Neuronal stem cell (in vitro differentiated cells): ENCODE results near the gene SIAH2.

Experiments used
- DNase-seq: peaks from one replicate; pipeline ENCODE4 v3.0.0-alpha.2; 2013; ENCODE audit warnings: low spot score
- H2AFZ ChIP-seq: one replicate; pipeline ENCODE4 v1.6.1; 2013; ENCODE audit warnings: mild to moderate bottlenecking, low read length, inconsistent platforms
- H2AK5ac ChIP-seq: 2 replicates; pipeline ENCODE4 v1.6.1; 2013; ENCODE audit warnings: low read depth, mild to moderate bottlenecking, inconsistent platforms, low read length, moderate library complexity, mixed read lengths
- H2BK120ac ChIP-seq: 2 replicates; pipeline ENCODE4 v1.6.1; 2013; ENCODE audit warnings: low read depth, mild to moderate bottlenecking, inconsistent platforms, low read length, moderate library complexity, mixed read lengths
- H2BK12ac ChIP-seq: one replicate; pipeline ENCODE4 v1.6.1; 2013; ENCODE audit warnings: low read length, inconsistent platforms
- H2BK15ac ChIP-seq: 2 replicates; pipeline ENCODE4 v1.6.1; 2013; ENCODE audit warnings: mild to moderate bottlenecking, low read length, inconsistent platforms, mixed read lengths
- H2BK5ac ChIP-seq: one replicate; pipeline ENCODE4 v1.6.1; 2013; ENCODE audit warnings: inconsistent platforms, mild to moderate bottlenecking, low read length, moderate library complexity
- H3K14ac ChIP-seq: one replicate; pipeline ENCODE4 v1.6.1; 2013; ENCODE audit warnings: low read length, inconsistent platforms
- H3K18ac ChIP-seq: 2 replicates; pipeline ENCODE4 v1.6.1; 2013; ENCODE audit warnings: low read length, inconsistent platforms
- H3K23ac ChIP-seq: 2 replicates; pipeline ENCODE4 v1.6.1; 2013; ENCODE audit warnings: low read depth, mild to moderate bottlenecking, mixed read lengths, low read length, inconsistent platforms; ENCODE audit not compliant: poor library complexity
- H3K27ac ChIP-seq: replicated peaks from 3 replicates; pipeline ENCODE4 v1.5.1; 2013; ENCODE audit warnings: low read length, inconsistent platforms
- H3K27me3 ChIP-seq, 3 experiments: 2 replicates each; pipeline ENCODE4 v1.6.1; 2013; ENCODE audit warnings: low read length in 3 of 3, mild to moderate bottlenecking in 2 of 3, inconsistent platforms in 1 of 3, low read depth in 1 of 3, mixed read lengths in 1 of 3, moderate library complexity in 1 of 3; ENCODE audit not compliant: control insufficient read depth in 3 of 3, insufficient read depth in 3 of 3
- H3K36me3 ChIP-seq, 2 donors: replicated peaks in 1 of 2; 2 replicates each; pipeline ENCODE4 v1.6.1; 2013; ENCODE audit warnings: low read length in 2 of 2; ENCODE audit not compliant: control insufficient read depth in 2 of 2, insufficient read depth in 2 of 2
- H3K4ac ChIP-seq: 2 replicates; pipeline ENCODE4 v1.6.1; 2013; ENCODE audit warnings: inconsistent platforms, mild to moderate bottlenecking, low read length, moderate library complexity
- H3K4me1 ChIP-seq, 2 donors: 1 replicate in 1 of 2; 2 replicates in 1 of 2; pipeline ENCODE4 v1.6.1; 2013; ENCODE audit warnings: low read length in 2 of 2, low read depth in 1 of 2; ENCODE audit not compliant: control insufficient read depth in 2 of 2, insufficient read depth in 1 of 2
- H3K4me2 ChIP-seq: one replicate; pipeline ENCODE4 v1.6.1; 2013; ENCODE audit warnings: mild to moderate bottlenecking, low read length, inconsistent platforms; ENCODE audit not compliant: insufficient read depth, poor library complexity, severe bottlenecking
- H3K4me3 ChIP-seq, 2 donors: 2 replicates each; pipeline ENCODE4 v1.5.1; 2013; ENCODE audit warnings: low read length in 2 of 2, mild to moderate bottlenecking in 2 of 2, inconsistent platforms in 1 of 2, moderate library complexity in 1 of 2
- H3K79me1 ChIP-seq: one replicate; pipeline ENCODE4 v1.6.1; 2013; ENCODE audit warnings: low read depth, mild to moderate bottlenecking, inconsistent platforms, low read length, moderate library complexity
- H3K9ac ChIP-seq: one replicate; pipeline ENCODE4 v1.6.1; 2013; ENCODE audit warnings: mild to moderate bottlenecking, low read depth, low read length, inconsistent platforms; ENCODE audit not compliant: poor library complexity
- H3K9me3 ChIP-seq, 2 donors: replicated peaks in 1 of 2; 2 replicates each; pipeline versions ENCODE3 to v1.6.1; 2013; ENCODE audit warnings: low read length in 2 of 2, mild to moderate bottlenecking in 2 of 2, inconsistent platforms in 1 of 2, low read depth in 1 of 2, mixed read lengths in 1 of 2, moderate library complexity in 1 of 2; ENCODE audit not compliant: control insufficient read depth in 2 of 2, insufficient read depth in 1 of 2
- H4K8ac ChIP-seq: one replicate; pipeline ENCODE4 v1.6.1; 2013; ENCODE audit warnings: low read depth, mild to moderate bottlenecking, inconsistent platforms, low read length, moderate library complexity
- H4K91ac ChIP-seq: one replicate; pipeline ENCODE4 v1.6.1; 2013; ENCODE audit warnings: low read length, low read depth, mild to moderate bottlenecking, inconsistent platforms; ENCODE audit not compliant: poor library complexity
- WGBS, 2 donors: extraction: QIAGEN DNeasy Blood & Tissue Kit; methylation state at CpG; one replicate each; pipeline ENCODE4 v1.1.7; 2013; ENCODE audit warnings: missing lambda C conversion rate in 2 of 2, mixed read lengths in 1 of 2; ENCODE audit not compliant: insufficient read length in 2 of 2, insufficient replicate concordance in 1 of 2; ENCODE audit errors: extremely low coverage in 2 of 2; 5-methylcytosine and 5-hydroxymethylcytosine counted together

Gene SIAH2

GRCh38 chr3:150721285-150722130, 41.5 kb downstream of the SIAH2 start:
- Histone ChIP-seq H2BK12ac (no peak overlapping the region), H3K9me3 (no peaks in the 10 kb centered on the region), H3K4ac (no peak overlapping the region), H3K4me1 (no peaks in the 10 kb centered on the region), H2BK120ac (no peak overlapping the region), H2BK15ac (no peak overlapping the region), H3K4me2 (no peak overlapping the region), H3K79me1 (no peaks in the 10 kb centered on the region), H2AFZ (peak overlapping the region; percentile 79), H2AK5ac (no peak overlapping the region), H3K4me3 (no peak overlapping the region), H3K9ac (no peak overlapping the region), H3K18ac (no peak overlapping the region), H3K36me3 (no peaks in the 10 kb centered on the region), H3K23ac (no peak overlapping the region), H2BK5ac (no peak overlapping the region), H3K27me3 (no peaks in the 10 kb centered on the region), H4K8ac (no peak overlapping the region), H4K91ac (no peak overlapping the region), H3K14ac (no peak overlapping the region), H3K27ac (no peak overlapping the region)
- WGBS, 2 donors: no CpG with 5 or more reads among the region's 13 CpGs
- DNase-seq: peak; percentile 55

GRCh38 chr3:150720444-150720843, 42.5 kb downstream of the SIAH2 start:
- no peaks in the 10 kb centered on the region for H3K36me3 ChIP-seq
- no peak overlapping the region for H2BK15ac ChIP-seq
- H4K8ac ChIP-seq: no peak overlapping the region
- H3K9me3 ChIP-seq: no peaks in the 10 kb centered on the region
- H2BK120ac ChIP-seq: no peak overlapping the region
- H3K23ac ChIP-seq: no peak overlapping the region
- WGBS, 2 donors: no CpG with 5 or more reads among the region's 3 CpGs
- H3K14ac ChIP-seq: no peak overlapping the region
- H3K4me2 ChIP-seq: no peak overlapping the region
- H3K4me3 ChIP-seq: no peak overlapping the region
- H3K79me1 ChIP-seq: no peaks in the 10 kb centered on the region
- no peak overlapping the region for H3K9ac ChIP-seq
- no peak overlapping the region for H4K91ac ChIP-seq
- no peak overlapping the region for H2AK5ac ChIP-seq
- no peak overlapping the region for H3K27ac ChIP-seq
- H3K27me3 ChIP-seq: no peaks in the 10 kb centered on the region
- no peak overlapping the region for H3K4ac ChIP-seq
- no peak overlapping the region for H2BK12ac ChIP-seq
- H2AFZ ChIP-seq: no peak overlapping the region
- H3K4me1 ChIP-seq: no peaks in the 10 kb centered on the region
- H2BK5ac ChIP-seq: no peak overlapping the region
- H3K18ac ChIP-seq: no peak overlapping the region
- no peak for DNase-seq

- Histone ChIP-seq H3K27me3 (no peaks in the 10 kb centered on the region), H3K23ac (no peak overlapping the region), H3K79me1 (no peaks in the 10 kb centered on the region), H3K4ac (no peak overlapping the region), H3K9me3 (peaks cover 2% of the 10 kb centered on the region in 2 donors), H4K8ac (no peak overlapping the region), H2BK15ac (no peak overlapping the region), H3K36me3 (no peaks in the 10 kb centered on the region), H2BK12ac (no peak overlapping the region), H4K91ac (no peak overlapping the region), H2BK5ac (no peak overlapping the region), H3K18ac (no peak overlapping the region), H3K4me2 (no peak overlapping the region), H2AFZ (no peak overlapping the region), H2BK120ac (no peak overlapping the region), H3K4me3 (no peak overlapping the region), H3K9ac (no peak overlapping the region), H3K4me1 (no peaks in the 10 kb centered on the region), H3K27ac (no peak overlapping the region), H3K14ac (no peak overlapping the region), H2AK5ac (no peak overlapping the region)
- no CpG with 5 or more reads among the region's 2 CpGs for WGBS, 2 donors
- no peak for DNase-seq
Observed at GRCh38 chr3:150710097-150710496, 52.9 kb downstream of the SIAH2 start.

- peaks cover 2 to 4% of the 10 kb centered on the region in 2 donors for H3K4me1 ChIP-seq
- H2AFZ ChIP-seq: peak within 1 kb of the TSS; percentile 97
- H3K79me1 ChIP-seq: no peaks in the 10 kb centered on the region
- no CpG with 5 or more reads among the region's 35 CpGs for WGBS, 2 donors
- no peaks in the 10 kb centered on the region for H3K27me3 ChIP-seq
- H2BK15ac ChIP-seq: peak within 1 kb of the TSS; percentile 58
- no peak within 1 kb of the TSS for H4K8ac ChIP-seq
- H3K18ac ChIP-seq: peak within 1 kb of the TSS; percentile 91
- DNase-seq: peak; percentile 79
- H3K4me2 ChIP-seq: peak within 1 kb of the TSS; percentile 73
- H2BK5ac ChIP-seq: peak within 1 kb of the TSS; percentile 5
- peak within 1 kb of the TSS; percentile 54 for H3K27ac ChIP-seq
- H3K23ac ChIP-seq: peak within 1 kb of the TSS; percentile 87
- H3K14ac ChIP-seq: no peak within 1 kb of the TSS
- H3K36me3 ChIP-seq: no peaks in the 10 kb centered on the region
- peak within 1 kb of the TSS; percentile 51 to 88 for H3K4me3 ChIP-seq
- H2BK120ac ChIP-seq: peak within 1 kb of the TSS; percentile 44
- peaks cover 0 to 4% of the 10 kb centered on the region in 2 donors for H3K9me3 ChIP-seq
- H3K9ac ChIP-seq: peak within 1 kb of the TSS; percentile 86
- H4K91ac ChIP-seq: no peak within 1 kb of the TSS
- H3K4ac ChIP-seq: peak within 1 kb of the TSS; percentile 11
- H2AK5ac ChIP-seq: peak within 1 kb of the TSS; percentile 71
- no peak within 1 kb of the TSS for H2BK12ac ChIP-seq
Observed at GRCh38 chr3:150703756-150704344, 59.1 kb downstream of the SIAH2 start, which contains the start of gene ERICH6. TSS of gene ERICH6 (minus strand) at chr3:150703920. CDS start at chr3:150703898, 22 bp downstream.
